ENCODE measurements around the gene HOMEZ.
"Not testable (repeated sequence)": the region's sequence is repeated elsewhere in the genome, so short reads cannot be mapped to it uniquely, and the experiment has no call there.

The HOMEZ gene, protein sequence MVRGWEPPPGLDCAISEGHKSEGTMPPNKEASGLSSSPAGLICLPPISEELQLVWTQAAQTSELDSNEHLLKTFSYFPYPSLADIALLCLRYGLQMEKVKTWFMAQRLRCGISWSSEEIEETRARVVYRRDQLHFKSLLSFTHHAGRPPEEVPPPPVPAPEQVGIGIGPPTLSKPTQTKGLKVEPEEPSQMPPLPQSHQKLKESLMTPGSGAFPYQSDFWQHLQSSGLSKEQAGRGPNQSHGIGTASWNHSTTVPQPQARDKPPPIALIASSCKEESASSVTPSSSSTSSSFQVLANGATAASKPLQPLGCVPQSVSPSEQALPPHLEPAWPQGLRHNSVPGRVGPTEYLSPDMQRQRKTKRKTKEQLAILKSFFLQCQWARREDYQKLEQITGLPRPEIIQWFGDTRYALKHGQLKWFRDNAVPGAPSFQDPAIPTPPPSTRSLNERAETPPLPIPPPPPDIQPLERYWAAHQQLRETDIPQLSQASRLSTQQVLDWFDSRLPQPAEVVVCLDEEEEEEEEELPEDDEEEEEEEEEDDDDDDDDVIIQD

DNA sequence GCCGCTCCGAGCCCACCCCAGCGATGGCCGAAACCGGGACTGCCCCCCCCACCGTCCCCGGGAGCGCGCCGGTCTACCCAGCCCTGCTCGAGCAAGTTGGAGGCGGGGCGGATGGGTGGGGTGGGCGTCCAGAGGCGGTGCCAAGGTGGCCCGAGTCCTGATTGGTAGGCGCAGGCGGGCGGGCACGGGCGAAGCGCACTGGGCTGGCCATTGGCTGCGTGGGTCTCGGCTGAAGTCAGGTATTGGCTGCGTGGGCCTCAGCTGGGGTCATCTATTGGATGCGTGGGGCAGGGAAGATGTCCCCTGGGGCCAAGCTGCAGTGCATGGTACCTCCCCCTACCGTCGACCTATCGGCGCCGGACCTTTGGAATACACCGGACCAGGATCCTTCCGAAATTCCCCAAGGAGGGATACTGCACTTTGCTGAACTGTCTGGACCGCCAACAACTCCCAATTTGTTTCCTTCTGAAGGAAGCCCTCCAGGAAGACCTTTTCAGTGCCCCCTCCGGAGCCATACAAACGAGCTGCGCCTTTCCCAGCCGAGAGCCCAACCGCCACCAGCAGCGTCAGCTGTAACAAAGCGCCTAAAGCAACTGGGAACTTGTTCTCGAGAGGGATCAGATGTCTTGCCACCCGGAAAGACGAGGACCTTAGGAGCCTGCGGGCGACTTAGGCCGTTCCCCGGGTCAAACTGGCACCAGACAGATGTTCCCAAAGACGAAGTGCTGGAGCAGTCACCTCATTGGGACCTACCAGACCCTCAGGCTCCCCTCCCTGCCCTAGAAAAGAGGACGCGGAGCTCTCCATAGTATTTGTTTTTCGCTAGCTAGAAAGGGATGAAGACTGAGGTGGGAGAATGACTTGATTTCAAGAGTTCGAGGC lies at the start of gene HOMEZ:
HOMEZ (minus strand) TSS at position 113 of the 882 bp plus-strand sequence. CDS start 180 bp downstream, outside the sequence.
- Histone ChIP-seq H3K36me3 (ENCODE audit: control insufficient read depth in 2 of 2, insufficient read depth in 2 of 2, low read length in 2 of 2) (no peaks in the 10 kb centered on the region), H3K4me1 (ENCODE audit: control insufficient read depth in 2 of 2, insufficient read depth in 2 of 2, low read length in 2 of 2) (peaks cover 10 to 17% of the 10 kb centered on the region in 2 donors), H3K27ac (ENCODE audit: low read depth in 2 of 2, low read length in 2 of 2) (peak within 1 kb of the TSS; percentile 90 to 96), H3K4me3 (ENCODE audit: low read length in 2 of 2) (peak within 1 kb of the TSS; percentile 76 to 94), H3K9ac (ENCODE audit: low read depth in 1 of 2, low read length in 2 of 2) (peak within 1 kb of the TSS; percentile 85 to 94), H3K9me3 (ENCODE audit: control insufficient read depth in 2 of 2, low read length in 2 of 2) (no peaks in the 10 kb centered on the region), H3K27me3 (ENCODE audit: control insufficient read depth in 2 of 2, insufficient read depth in 2 of 2, low read length in 2 of 2) (no peaks in the 10 kb centered on the region)

DNA sequence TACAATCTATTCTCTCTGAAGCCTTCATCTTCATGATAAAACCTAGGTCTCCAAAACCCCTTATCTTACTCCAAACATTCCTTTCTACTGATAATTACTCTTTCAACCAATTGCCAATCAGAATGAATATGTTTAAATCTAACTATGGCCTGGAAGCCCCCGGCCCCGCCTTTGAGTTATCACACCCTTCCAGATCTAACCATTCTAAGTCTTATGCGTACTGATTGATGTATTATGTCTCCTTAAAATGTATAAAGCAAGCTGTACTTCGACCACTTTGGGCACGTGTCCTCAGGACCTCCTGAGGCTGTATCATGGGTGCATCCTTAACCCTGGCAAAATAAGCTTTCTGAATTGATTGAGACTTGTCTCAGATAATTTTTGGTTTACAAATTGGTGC lies 49.7 kb upstream of the HOMEZ start:
- H3K27ac ChIP-seq (ENCODE audit: low read depth in 2 of 2, low read length in 2 of 2), result no peak overlapping the region
- H3K36me3 ChIP-seq (ENCODE audit: control insufficient read depth in 2 of 2, insufficient read depth in 2 of 2, low read length in 2 of 2), result no peaks in the 10 kb centered on the region
- no peaks in the 10 kb centered on the region for H3K4me1 ChIP-seq (ENCODE audit: control insufficient read depth in 2 of 2, insufficient read depth in 2 of 2, low read length in 2 of 2)
- no peak overlapping the region for H3K4me3 ChIP-seq (ENCODE audit: low read length in 2 of 2)
- no peak overlapping the region for H3K9ac ChIP-seq (ENCODE audit: low read depth in 1 of 2, low read length in 2 of 2)
- no peaks in the 10 kb centered on the region for H3K9me3 ChIP-seq (ENCODE audit: control insufficient read depth in 2 of 2, low read length in 2 of 2)
- no peaks in the 10 kb centered on the region for H3K27me3 ChIP-seq (ENCODE audit: control insufficient read depth in 2 of 2, insufficient read depth in 2 of 2, low read length in 2 of 2)

DNA sequence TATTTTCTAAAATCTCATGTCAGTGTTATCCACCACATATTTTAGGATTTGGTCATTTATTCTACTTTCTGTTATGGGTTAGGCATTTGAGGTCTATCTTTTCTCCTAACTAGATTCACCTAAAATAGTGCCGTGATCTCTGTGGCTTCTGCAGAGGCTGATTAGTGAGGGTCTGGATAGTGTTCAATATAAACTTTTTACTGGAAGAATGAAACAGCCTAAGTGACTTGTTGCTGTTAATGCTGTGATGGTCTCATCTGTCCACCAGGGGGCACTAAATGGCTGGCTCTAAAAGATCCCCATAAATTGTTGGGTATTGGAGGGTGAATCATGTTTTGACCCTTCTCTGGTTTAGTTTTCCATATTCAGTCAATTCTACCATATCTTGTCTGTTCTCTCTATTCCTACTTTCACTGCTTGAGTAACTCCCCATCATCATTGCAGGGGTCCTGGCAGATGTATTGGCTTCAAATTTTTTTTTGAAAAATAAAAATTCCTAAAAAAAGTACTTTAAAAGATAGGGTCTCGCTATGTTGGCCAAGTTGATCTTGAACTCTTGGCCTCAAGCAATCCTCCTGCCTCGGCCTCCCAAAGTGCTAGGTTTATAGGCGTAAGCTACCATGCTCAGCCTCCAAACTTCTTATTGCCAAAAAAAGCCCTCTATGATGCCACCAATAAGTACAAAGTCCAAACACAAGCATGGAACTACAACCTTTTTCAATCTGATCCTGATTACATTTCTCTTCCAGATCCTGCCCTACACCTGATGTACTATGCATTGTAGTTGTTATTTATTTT lies 42.2 kb upstream of the HOMEZ start:
- Histone ChIP-seq H3K4me1 (ENCODE audit: control insufficient read depth in 2 of 2, insufficient read depth in 2 of 2, low read length in 2 of 2) (no peaks in the 10 kb centered on the region), H3K27me3 (ENCODE audit: control insufficient read depth in 2 of 2, insufficient read depth in 2 of 2, low read length in 2 of 2) (no peaks in the 10 kb centered on the region), H3K9ac (ENCODE audit: low read depth in 1 of 2, low read length in 2 of 2) (no peak overlapping the region), H3K9me3 (ENCODE audit: control insufficient read depth in 2 of 2, low read length in 2 of 2) (no peaks in the 10 kb centered on the region), H3K27ac (ENCODE audit: low read depth in 2 of 2, low read length in 2 of 2) (no peak overlapping the region), H3K36me3 (ENCODE audit: control insufficient read depth in 2 of 2, insufficient read depth in 2 of 2, low read length in 2 of 2) (peaks cover 16 to 20% of the 10 kb centered on the region in 2 donors), H3K4me3 (ENCODE audit: low read length in 2 of 2) (no peak overlapping the region)

DNA sequence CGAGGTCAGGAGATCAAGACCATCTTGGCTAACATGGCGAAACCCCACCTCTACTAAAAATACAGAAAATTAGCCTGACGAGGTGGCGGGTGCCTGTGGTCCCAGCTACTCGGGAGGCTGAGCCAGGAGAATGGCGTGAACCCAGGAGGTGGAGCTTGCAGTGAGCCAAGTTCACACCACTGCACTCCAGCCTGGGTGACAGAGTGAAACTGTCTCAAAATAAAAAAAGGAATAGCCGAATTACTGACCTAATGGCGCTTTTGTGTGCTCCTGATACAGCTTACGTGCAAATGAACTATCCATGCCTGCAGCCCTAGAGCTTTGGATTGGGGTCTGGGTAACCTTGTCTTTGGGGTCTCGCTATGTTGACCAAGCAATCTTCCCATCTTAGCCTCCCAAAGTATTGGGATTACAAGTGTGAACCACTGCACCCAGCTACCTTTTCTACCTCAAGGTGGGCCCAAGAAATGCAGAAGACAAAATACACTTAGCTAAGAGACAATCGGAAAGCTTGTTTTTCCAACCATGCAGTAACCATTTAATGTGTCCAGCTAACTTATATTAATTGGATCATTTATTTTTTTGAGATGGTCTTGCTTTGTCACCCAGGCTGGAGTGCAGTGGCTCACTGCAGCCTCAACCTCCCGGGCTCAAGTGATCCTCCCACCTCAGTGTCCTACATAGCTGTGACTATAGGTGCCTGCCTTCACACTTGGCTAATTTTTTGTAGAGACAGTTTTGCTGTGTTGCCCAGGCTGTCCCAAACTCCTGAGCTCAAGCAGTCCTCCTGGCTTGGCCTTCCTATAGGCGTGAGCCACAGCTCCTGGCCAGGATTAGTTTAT lies 40.8 kb upstream of the HOMEZ start:
- H3K27me3 ChIP-seq (ENCODE audit: control insufficient read depth in 2 of 2, insufficient read depth in 2 of 2, low read length in 2 of 2), result no peaks in the 10 kb centered on the region
- peaks cover 8 to 10% of the 10 kb centered on the region in 2 donors for H3K4me1 ChIP-seq (ENCODE audit: control insufficient read depth in 2 of 2, insufficient read depth in 2 of 2, low read length in 2 of 2)
- peaks cover 16 to 21% of the 10 kb centered on the region in 2 donors for H3K36me3 ChIP-seq (ENCODE audit: control insufficient read depth in 2 of 2, insufficient read depth in 2 of 2, low read length in 2 of 2)
- no peak overlapping the region for H3K4me3 ChIP-seq (ENCODE audit: low read length in 2 of 2)
- H3K27ac ChIP-seq (ENCODE audit: low read depth in 2 of 2, low read length in 2 of 2), result no peak overlapping the region
- H3K9me3 ChIP-seq (ENCODE audit: control insufficient read depth in 2 of 2, low read length in 2 of 2), result no peaks in the 10 kb centered on the region
- no peak overlapping the region for H3K9ac ChIP-seq (ENCODE audit: low read depth in 1 of 2, low read length in 2 of 2)

DNA sequence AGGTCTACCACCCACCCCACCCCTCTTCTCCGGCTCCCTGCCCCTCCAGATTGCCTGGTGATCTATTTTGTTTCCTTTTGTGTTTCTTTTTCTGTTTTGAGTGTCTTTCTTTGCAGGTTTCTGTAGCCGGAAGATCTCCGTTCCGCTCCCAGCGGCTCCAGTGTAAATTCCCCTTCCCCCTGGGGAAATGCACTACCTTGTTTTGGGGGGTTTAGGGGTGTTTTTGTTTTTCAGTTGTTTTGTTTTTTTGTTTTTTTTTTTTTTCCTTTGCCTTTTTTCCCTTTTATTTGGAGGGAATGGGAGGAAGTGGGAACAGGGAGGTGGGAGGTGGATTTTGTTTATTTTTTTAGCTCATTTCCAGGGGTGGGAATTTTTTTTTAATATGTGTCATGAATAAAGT lies 39.8 kb upstream of the HOMEZ start:
- H3K27ac ChIP-seq (ENCODE audit: low read depth in 2 of 2, low read length in 2 of 2); H3K9me3 ChIP-seq (ENCODE audit: control insufficient read depth in 2 of 2, low read length in 2 of 2); H3K9ac ChIP-seq (ENCODE audit: low read depth in 1 of 2, low read length in 2 of 2); H3K4me3 ChIP-seq (ENCODE audit: low read length in 2 of 2); H3K27me3 ChIP-seq (ENCODE audit: control insufficient read depth in 2 of 2, insufficient read depth in 2 of 2, low read length in 2 of 2): not testable (repeated sequence)
- H3K4me1 ChIP-seq (ENCODE audit: control insufficient read depth in 2 of 2, insufficient read depth in 2 of 2, low read length in 2 of 2), result peaks cover 8 to 10% of the 10 kb centered on the region in 2 donors
- peaks cover 16 to 21% of the 10 kb centered on the region in 2 donors for H3K36me3 ChIP-seq (ENCODE audit: control insufficient read depth in 2 of 2, insufficient read depth in 2 of 2, low read length in 2 of 2)

DNA sequence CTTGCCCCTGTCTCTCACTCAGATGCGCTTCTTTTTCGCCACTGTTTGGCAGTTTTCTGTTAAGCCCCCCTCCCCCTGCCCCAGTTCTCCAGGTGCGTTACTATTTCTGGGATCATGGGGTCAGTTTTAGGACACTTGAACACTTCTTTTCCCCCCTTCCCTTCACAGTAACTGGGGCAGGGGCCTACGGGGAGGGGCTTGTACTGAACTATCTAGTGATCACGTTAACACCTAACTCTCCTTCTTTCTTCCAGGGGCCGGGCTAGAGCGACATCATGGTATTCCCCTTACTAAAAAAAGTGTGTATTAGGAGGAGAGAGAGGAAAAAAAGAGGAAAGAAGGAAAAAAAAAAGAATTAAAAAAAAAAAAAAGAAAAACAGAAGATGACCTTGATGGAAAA lies 39.1 kb upstream of the HOMEZ start:
- Histone ChIP-seq H3K27ac (ENCODE audit: low read depth in 2 of 2, low read length in 2 of 2) (no peak overlapping the region), H3K36me3 (ENCODE audit: control insufficient read depth in 2 of 2, insufficient read depth in 2 of 2, low read length in 2 of 2) (peaks cover 16 to 22% of the 10 kb centered on the region in 2 donors), H3K4me1 (ENCODE audit: control insufficient read depth in 2 of 2, insufficient read depth in 2 of 2, low read length in 2 of 2) (peaks cover 13 to 16% of the 10 kb centered on the region in 2 donors), H3K4me3 (ENCODE audit: low read length in 2 of 2) (no peak overlapping the region), H3K9ac (ENCODE audit: low read depth in 1 of 2, low read length in 2 of 2) (no peak overlapping the region), H3K9me3 (ENCODE audit: control insufficient read depth in 2 of 2, low read length in 2 of 2) (no peaks in the 10 kb centered on the region), H3K27me3 (ENCODE audit: control insufficient read depth in 2 of 2, insufficient read depth in 2 of 2, low read length in 2 of 2) (no peaks in the 10 kb centered on the region)

DNA sequence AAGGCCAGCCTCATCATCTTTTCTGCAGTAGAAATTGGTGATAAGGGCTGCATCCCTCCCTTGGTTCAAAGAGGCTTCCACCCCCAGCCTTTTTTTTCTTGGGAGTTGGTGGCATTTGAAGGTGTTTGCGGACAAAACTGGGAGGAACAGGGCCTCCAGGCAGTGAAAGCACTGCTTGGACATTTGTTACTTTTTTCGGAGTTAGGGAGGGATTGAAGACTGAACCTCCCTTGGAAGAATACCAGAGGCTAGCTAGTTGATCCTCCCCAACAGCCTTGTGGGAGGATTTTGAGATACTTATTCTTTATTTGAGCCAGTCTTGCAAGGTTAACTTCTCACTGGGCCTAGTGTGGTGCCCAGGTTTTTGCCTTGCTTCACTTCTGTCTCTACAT lies 38.5 kb upstream of the HOMEZ start:
- H3K4me3 ChIP-seq (ENCODE audit: low read length in 2 of 2), result no peak overlapping the region
- no peak overlapping the region for H3K27ac ChIP-seq (ENCODE audit: low read depth in 2 of 2, low read length in 2 of 2)
- H3K9me3 ChIP-seq (ENCODE audit: control insufficient read depth in 2 of 2, low read length in 2 of 2), result no peaks in the 10 kb centered on the region
- no peak overlapping the region for H3K9ac ChIP-seq (ENCODE audit: low read depth in 1 of 2, low read length in 2 of 2)
- no peaks in the 10 kb centered on the region for H3K27me3 ChIP-seq (ENCODE audit: control insufficient read depth in 2 of 2, insufficient read depth in 2 of 2, low read length in 2 of 2)
- H3K4me1 ChIP-seq (ENCODE audit: control insufficient read depth in 2 of 2, insufficient read depth in 2 of 2, low read length in 2 of 2), result peaks cover 13 to 16% of the 10 kb centered on the region in 2 donors
- H3K36me3 ChIP-seq (ENCODE audit: control insufficient read depth in 2 of 2, insufficient read depth in 2 of 2, low read length in 2 of 2), result peaks cover 16 to 24% of the 10 kb centered on the region in 2 donors

DNA sequence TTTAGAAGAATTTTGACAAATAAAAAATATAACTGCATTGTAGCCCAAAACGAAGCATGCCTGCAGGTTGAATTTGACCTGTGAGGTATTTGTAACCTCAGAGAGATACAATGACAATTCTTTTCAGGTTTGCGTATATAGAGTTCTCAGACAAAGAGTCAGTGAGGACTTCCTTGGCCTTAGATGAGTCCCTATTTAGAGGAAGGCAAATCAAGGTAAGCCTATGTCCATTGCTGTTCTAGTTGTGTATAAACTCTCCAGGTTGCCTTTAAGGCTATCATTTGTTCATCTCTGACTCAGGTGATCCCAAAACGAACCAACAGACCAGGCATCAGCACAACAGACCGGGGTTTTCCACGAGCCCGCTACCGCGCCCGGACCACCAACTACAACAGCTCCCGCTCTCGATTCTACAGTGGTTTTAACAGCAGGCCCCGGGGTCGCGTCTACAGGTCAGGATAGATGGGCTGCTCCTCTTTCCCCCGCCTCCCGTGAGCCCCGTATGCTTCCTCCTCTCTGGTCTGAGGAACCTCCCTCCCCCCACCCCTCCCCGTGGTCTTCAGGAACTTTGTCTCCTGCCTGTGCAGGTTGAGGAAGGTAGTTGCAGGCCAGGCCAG lies 38.0 kb upstream of the HOMEZ start:
- Histone ChIP-seq H3K4me1 (ENCODE audit: control insufficient read depth in 2 of 2, insufficient read depth in 2 of 2, low read length in 2 of 2) (peaks cover 13 to 16% of the 10 kb centered on the region in 2 donors), H3K9ac (ENCODE audit: low read depth in 1 of 2, low read length in 2 of 2) (no peak overlapping the region), H3K9me3 (ENCODE audit: control insufficient read depth in 2 of 2, low read length in 2 of 2) (no peaks in the 10 kb centered on the region), H3K27ac (ENCODE audit: low read depth in 2 of 2, low read length in 2 of 2) (no peak overlapping the region), H3K36me3 (ENCODE audit: control insufficient read depth in 2 of 2, insufficient read depth in 2 of 2, low read length in 2 of 2) (peaks cover 16 to 24% of the 10 kb centered on the region in 2 donors), H3K4me3 (ENCODE audit: low read length in 2 of 2) (no peak overlapping the region), H3K27me3 (ENCODE audit: control insufficient read depth in 2 of 2, insufficient read depth in 2 of 2, low read length in 2 of 2) (no peaks in the 10 kb centered on the region)
